ENCODE results near the gene MDN1.
"Not testable (repeated sequence)": the region's sequence is repeated elsewhere in the genome, so short reads cannot be mapped to it uniquely, and the experiment has no call there.

MDN1 gene

DNA sequence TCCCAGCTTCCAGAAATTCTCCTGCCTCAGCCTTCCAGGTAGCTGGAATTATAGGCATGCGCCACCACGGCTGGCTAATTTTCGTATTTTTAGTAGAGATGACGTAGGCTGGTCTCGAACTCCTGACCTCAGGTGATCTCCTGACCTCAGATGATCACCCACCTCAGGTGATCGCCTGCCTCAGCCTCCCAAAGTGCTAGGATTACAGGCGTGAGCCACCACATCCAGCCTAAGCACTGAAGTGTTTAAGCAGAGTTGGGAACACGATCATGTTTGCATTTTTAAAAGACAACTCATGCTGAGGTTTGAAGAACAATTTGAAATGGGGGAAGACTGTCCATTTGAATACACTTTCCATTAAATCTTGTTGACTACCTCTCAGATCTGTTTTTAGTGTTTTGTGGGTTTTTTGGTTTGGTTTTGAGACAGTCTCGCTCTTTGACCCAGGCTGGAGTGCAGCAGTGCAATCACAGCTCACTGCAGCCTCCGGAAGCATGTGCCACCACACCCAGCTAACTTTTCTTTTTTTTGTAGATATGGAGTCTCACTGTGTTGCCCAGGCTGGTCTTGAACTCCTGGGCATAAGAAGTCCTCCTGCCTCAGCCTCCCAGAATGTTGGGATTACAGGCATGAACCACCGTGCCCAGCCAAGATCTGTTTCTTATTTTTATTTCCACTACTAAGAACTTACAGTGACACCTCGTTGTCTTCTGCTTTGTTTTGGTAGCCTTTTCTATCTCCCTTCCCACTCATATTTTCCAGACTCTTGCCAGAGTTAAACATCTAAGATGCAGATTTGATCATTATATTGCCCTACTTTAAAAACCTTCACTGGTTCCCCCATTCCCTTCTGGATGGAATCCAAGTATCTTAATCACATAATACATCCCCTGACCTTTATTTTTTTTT, 15.5 kb upstream of the MDN1 start:
- peak; percentile 83 for DNase-seq (ENCODE audit: low read depth)
- TF ChIP-seq, protein P1, sequence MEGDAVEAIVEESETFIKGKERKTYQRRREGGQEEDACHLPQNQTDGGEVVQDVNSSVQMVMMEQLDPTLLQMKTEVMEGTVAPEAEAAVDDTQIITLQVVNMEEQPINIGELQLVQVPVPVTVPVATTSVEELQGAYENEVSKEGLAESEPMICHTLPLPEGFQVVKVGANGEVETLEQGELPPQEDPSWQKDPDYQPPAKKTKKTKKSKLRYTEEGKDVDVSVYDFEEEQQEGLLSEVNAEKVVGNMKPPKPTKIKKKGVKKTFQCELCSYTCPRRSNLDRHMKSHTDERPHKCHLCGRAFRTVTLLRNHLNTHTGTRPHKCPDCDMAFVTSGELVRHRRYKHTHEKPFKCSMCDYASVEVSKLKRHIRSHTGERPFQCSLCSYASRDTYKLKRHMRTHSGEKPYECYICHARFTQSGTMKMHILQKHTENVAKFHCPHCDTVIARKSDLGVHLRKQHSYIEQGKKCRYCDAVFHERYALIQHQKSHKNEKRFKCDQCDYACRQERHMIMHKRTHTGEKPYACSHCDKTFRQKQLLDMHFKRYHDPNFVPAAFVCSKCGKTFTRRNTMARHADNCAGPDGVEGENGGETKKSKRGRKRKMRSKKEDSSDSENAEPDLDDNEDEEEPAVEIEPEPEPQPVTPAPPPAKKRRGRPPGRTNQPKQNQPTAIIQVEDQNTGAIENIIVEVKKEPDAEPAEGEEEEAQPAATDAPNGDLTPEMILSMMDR (IDR thresholded peaks at IDR 0.05; ENCODE audit: low read depth, low read length, missing control alignments), result no peak
- peak overlapping the region; percentile 25 for H3K4me3 ChIP-seq (ENCODE audit: low read depth, low read length)

DNA sequence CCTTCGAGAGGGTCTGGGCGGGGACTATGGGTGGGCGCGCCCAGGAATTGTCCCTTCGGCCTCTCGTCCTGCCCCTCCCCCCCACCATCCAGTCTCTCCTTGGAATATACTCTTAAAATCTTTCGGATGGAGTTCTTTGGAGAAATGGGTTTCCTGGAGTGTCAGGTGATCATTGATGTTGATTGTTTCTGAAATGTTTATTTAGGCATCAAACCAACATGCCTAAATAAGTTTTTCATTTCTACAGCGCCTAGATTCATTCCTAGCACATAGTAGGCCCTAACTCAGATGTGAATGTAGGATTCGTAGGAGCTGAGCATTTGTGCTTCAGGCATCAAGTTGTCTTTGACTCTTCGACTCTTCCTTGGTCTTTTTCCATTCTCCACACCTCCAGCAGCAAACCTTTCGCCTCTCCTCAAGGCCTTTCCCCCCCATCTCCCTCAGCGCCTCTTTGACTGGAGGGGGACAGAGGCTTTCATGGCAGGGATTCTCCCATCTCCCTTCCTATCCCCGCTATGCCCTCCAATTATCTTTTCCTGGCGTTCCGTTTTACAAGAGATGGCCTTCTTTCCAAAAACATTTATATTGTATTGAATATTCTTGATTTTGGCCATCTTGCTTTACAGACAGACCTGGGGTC, 10.7 kb upstream of the MDN1 start:
- DNase-seq (ENCODE audit: low read depth), result no peak
- TF ChIP-seq, protein P1 (IDR thresholded peaks at IDR 0.05; ENCODE audit: low read depth, low read length, missing control alignments), result no peak
- H3K4me3 ChIP-seq (ENCODE audit: low read depth, low read length), result peak overlapping the region; percentile 99

GRCh38 chr6:89829472-89830169, 10.0 kb upstream of the MDN1 start, which contains the start of gene CASP8AP2:
TSS of gene CASP8AP2 (plus strand) at chr6:89829880.
- TF ChIP-seq, protein P1 (IDR thresholded peaks at IDR 0.05; ENCODE audit: low read depth, low read length, missing control alignments), result no peak
- peak; percentile 99 for DNase-seq (ENCODE audit: low read depth)
- H3K4me3 ChIP-seq (ENCODE audit: low read depth, low read length), result peak within 1 kb of the TSS; percentile 99

DNA sequence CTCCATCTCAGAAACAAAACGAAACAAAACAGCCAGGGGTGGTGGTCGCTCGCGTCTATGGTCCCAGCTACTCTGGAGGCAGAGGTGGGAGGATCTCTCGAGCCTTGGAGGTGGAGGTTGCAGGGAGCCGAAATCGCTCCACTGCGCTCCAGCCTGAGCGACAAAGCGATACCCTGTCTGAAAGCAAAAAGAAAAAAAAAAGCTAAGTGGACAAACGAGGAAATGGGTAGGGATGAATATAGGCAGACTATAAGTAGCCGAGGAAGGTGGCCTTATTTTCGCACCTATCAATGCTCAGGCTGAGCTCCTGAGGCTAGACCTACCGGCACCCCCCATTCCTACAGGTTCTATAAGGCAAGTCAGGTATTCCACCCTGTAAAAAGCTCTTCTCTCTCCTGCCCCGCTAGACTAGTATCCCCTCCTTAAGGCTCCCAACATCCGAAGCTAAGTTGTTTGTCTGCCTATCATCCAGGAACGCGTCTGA, 9.4 kb upstream of the MDN1 start:
- TF ChIP-seq, protein P1 (IDR thresholded peaks at IDR 0.05; ENCODE audit: low read depth, low read length, missing control alignments), result no peak
- peak overlapping the region; percentile 83 for H3K4me3 ChIP-seq (ENCODE audit: low read depth, low read length)
- DNase-seq (ENCODE audit: low read depth), result no peak

DNA sequence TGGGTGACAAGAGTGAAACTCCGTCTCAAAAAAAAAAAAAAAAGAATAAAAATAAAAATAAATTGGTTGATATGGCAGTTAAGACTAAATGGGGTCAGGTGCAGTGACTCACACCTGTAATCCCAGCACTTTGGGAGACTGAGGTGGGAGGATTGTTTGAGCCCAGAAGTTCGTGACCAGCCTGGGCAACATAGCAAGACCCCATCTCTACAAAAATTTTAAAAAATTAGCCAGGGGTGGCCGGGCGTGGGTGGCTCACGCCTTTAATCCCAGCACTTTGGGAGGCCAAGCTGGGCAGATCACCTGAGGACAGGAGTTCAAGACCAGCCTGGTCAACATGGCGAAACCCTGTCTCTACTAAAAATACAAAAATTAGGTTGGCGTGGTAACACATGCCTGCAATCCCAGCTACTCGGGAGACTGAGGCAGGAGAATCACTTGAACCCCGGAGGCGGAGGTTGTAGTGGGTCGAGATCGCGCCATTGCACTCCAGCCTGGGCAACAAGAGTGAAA, 8.9 kb upstream of the MDN1 start:
- H3K4me3 ChIP-seq (ENCODE audit: low read depth, low read length), result peak overlapping the region; percentile 83
- DNase-seq (ENCODE audit: low read depth), result not testable (repeated sequence)

GRCh38 chr6:89826029-89826528, 6.5 kb upstream of the MDN1 start:
- H3K4me3 ChIP-seq (ENCODE audit: low read depth, low read length), result no peak overlapping the region
- no peak for DNase-seq (ENCODE audit: low read depth)
- TF ChIP-seq, protein P1 (IDR thresholded peaks at IDR 0.05; ENCODE audit: low read depth, low read length, missing control alignments), result no peak
